ENCODE measurements around the gene ZNF446. TPM values are rescaled to one million over a fixed set of nuclear protein-coding genes. Genes with fewer than 3 reads are reported as not detected.

The ZNF446 gene
- total and polyA plus RNA-seq, 2 donors (not counting 1 experiment from before 2014, with no cell fraction given) = 15.0 to 18.9 TPM

DNA sequence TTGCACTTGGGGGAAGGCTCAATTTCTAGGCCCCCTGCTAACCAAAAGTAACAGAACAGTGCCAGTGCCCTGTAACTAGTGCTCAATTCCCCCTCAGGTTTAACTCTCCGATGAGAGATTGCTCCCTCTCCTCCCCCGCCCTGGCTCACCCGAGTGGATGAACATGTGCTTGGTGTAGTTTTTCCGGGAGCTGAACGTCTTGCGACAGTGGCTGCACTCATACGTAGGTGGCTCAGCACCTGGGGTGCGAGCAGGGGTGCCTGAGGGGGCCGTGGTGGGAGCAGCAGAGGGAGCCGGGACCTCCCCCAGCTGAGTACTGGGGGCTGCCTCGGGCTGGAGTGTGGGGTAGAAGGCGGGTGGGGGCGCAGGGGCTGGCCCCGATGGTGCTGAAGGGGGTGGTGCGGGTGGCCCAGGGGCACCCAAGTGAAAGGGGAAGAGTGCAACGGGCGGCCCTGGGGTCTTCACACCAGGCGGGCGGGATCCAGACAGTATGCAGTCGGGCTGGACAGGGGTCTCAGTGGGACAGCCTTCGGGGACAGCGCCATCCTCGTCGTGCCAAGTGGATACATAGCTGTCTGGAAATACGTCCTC, 40.2 kb downstream of the ZNF446 start:
- Histone ChIP-seq H2AFZ (ENCODE audit: insufficient read depth, low read depth, low read length, poor library complexity, severe bottlenecking) (no peak overlapping the region), H3K4me1 (ENCODE audit: control insufficient read depth in 2 of 2, insufficient read depth in 2 of 2, low read length in 2 of 2) (peaks cover 26 to 41% of the 10 kb centered on the region in 2 donors), H3K9ac (ENCODE audit: low read length) (no peak overlapping the region), H4K20me1 (ENCODE audit: control insufficient read depth, insufficient read depth, low read length, poor library complexity, severe bottlenecking) (peaks cover 63% of the 10 kb centered on the region), H3K36me3 (replicated peaks in 1 of 2; ENCODE audit: control extremely low read depth in 1 of 2, control insufficient read depth in 1 of 2, extremely low read depth in 1 of 2, insufficient read depth in 2 of 2, low read length in 1 of 2) (peaks cover 0 to 12% of the 10 kb centered on the region in 2 experiments), H3K27ac (ENCODE audit: low read length in 2 of 2) (no peak overlapping the region), H3K27me3 (replicated peaks in 1 of 4; ENCODE audit: control extremely low read depth in 1 of 4, control insufficient read depth in 3 of 4, insufficient read depth in 4 of 4, low read length in 3 of 4) (no peaks in the 10 kb centered on the region), H3K4me2 (replicated peaks; ENCODE audit: low read depth, low read length, poor library complexity, severe bottlenecking) (no peak overlapping the region), H3K79me2 (ENCODE audit: control insufficient read depth, insufficient read depth, low read length) (peaks cover 50% of the 10 kb centered on the region), H3K4me3 (ENCODE audit: control extremely low read depth in 1 of 5, extremely low read depth in 1 of 5, insufficient read depth in 1 of 5, low read depth in 2 of 5, low read length in 4 of 5) (no peak overlapping the region), H3K9me3 (ENCODE audit: control extremely low read depth in 1 of 3, control insufficient read depth in 2 of 3, insufficient read depth in 1 of 3, low read length in 2 of 3) (no peaks in the 10 kb centered on the region)
- ATAC-seq (ENCODE audit: low read depth) (no peak), DNase-seq (no peak)
- peaks cover 50% of the 10 kb centered on the region for H3K4me1 Mint-ChIP-seq
- TF ChIP-seq EZH2 (IDR thresholded peaks at IDR 0.05; ENCODE audit: borderline replicate concordance, insufficient read depth, low read depth, low read length, poor library complexity, severe bottlenecking) = no peak
- TF ChIP-seq, protein P1, sequence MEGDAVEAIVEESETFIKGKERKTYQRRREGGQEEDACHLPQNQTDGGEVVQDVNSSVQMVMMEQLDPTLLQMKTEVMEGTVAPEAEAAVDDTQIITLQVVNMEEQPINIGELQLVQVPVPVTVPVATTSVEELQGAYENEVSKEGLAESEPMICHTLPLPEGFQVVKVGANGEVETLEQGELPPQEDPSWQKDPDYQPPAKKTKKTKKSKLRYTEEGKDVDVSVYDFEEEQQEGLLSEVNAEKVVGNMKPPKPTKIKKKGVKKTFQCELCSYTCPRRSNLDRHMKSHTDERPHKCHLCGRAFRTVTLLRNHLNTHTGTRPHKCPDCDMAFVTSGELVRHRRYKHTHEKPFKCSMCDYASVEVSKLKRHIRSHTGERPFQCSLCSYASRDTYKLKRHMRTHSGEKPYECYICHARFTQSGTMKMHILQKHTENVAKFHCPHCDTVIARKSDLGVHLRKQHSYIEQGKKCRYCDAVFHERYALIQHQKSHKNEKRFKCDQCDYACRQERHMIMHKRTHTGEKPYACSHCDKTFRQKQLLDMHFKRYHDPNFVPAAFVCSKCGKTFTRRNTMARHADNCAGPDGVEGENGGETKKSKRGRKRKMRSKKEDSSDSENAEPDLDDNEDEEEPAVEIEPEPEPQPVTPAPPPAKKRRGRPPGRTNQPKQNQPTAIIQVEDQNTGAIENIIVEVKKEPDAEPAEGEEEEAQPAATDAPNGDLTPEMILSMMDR (IDR thresholded peaks at IDR 0.05) = no peak
- H3K27me3 Mint-ChIP-seq = no peaks in the 10 kb centered on the region
- no peak overlapping the region for H3K4me3 Mint-ChIP-seq
- no peak overlapping the region for H3K27ac Mint-ChIP-seq
- 97% methylated on average over 23 of the region's 25 CpGs for WGBS (ENCODE audit: insufficient coverage)
- POLR2A ChIA-PET = interaction anchor here (0.5 kb wide), 1 partner anchor 247 kb away, joined by 4 read pairs; no protein-coding TSS in a partner anchor
- CTCF ChIA-PET = interaction anchor here (1.8 kb wide), 1 partner anchor 65 kb away, joined by 4 read pairs; no protein-coding TSS in a partner anchor
- H3K9me3 Mint-ChIP-seq (ENCODE audit: insufficient read depth) = no peaks in the 10 kb centered on the region
- intact Hi-C loops (cut with micrococcal nuclease) = no loop called here
